RWPE1 (cell line): ENCODE measurements around the gene CYTH1.

ENCODE experiments used
- CTCF ChIA-PET: fragments of 350-600 bp; sonication (Branson Sonifier 250); formaldehyde crosslinking; extraction: SDS; loops from one replicate; lab custom pipeline; 2021; lab: Yijun Ruan, JAX
- POLR2A ChIA-PET: fragments of 400-600 bp; formaldehyde crosslinking; extraction: SDS; loops from one replicate; lab custom pipeline; 2020; ENCODE audit warnings: antibody characterized with exemption; ENCODE audit not compliant: low non-redundant PET; lab: Yijun Ruan, JAX
- DNase-seq: peaks from one replicate; pipeline ENCODE4 v3.0.0; 2012; ENCODE audit warnings: low spot score
- H3K27ac ChIP-seq: fragments of 450-650 bp; 2 replicates; pipeline ENCODE4 v1.5.1; 2017
- CTCF ChIP-seq: fragments of 450-650 bp; conservative IDR thresholded peaks from 2 replicates; pipeline ENCODE4 v1.5.1; 2017; ENCODE audit warnings: low read depth, mild to moderate bottlenecking

CYTH1 gene

DNA sequence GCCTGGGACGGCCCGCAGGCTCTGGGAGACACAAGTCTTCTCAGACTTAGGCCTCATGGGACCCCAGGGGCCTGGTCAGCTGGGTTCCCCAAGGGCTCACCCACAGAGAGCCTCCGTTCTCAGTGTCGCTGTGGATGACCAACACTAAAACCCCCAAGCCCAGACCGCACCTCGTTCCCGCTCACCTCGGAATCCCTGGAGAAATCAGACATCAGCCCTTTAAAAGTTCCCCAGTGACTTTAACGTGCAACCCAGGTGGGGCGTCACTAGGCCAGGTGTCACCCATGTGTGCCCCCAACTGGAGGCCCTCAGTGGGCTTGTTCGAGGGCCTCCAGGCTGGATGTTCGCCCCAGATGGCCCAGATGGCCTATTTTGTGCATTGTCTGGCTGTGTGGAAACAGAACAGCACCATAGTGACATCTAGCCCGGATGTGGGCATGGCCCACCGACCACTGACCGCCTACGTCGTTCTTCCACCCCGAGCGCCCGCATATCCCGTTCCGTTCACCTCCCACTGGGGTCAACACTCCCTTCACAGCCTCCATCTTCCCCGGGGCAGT is 152.6 kb downstream of the CYTH1 start:
- CTCF ChIA-PET: interaction anchor here (1.1 kb wide), 1 partner anchor 18 kb away, joined by 5 read pairs; no protein-coding TSS in a partner anchor
- no peak for DNase-seq
- POLR2A ChIA-PET: no interaction called here
- H3K27ac ChIP-seq: no peak overlapping the region
- no peak for TF ChIP-seq CTCF

DNA sequence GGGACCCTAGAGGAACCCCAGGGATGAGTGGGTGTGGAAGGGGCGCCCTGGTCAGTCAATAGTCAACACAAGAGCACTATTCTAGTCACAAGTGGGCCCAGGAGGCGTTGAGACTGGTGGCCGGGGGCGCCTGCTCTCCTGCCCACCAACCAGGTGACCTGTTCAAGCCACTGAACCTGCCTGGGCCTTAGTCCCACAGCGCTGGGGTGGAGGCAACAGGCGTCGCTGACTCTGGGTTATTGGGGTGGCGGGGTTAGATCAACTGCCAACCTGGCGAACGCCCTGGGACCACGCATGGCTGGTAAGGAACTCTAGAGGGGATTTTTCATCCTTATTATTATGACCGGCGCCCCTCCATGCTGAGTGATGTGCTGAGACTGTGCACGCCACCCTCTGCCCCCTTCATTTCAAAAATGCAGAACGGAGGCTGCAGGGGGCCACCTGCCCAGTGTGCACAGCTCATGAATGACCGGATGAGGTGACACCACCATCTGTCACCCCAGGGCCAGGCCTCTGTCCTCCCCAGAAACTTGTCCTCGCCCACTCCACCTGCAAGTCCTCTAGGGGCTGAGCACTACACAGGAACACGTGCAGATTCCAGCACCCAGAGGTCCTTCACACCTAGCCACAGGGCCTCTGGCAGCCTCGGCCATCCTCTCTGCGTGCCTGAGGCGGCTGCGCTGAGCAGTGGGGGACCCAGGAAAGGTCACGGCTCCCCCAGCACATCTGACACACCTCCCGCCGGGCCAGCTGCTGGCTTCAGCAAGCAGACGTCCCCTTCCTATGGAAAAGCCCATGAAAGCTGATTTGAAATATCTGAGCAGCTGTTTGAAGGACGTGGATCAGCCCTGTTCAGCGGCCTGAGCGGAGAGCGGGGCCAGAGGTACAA is 153.3 kb downstream of the CYTH1 start:
- CTCF ChIA-PET: interaction anchor here (1.1 kb wide), 1 partner anchor 17 kb away, joined by 5 read pairs; no protein-coding TSS in a partner anchor
- POLR2A ChIA-PET: no interaction called here
- no peak overlapping the region for H3K27ac ChIP-seq
- TF ChIP-seq CTCF: no peak
- no peak for DNase-seq

DNA sequence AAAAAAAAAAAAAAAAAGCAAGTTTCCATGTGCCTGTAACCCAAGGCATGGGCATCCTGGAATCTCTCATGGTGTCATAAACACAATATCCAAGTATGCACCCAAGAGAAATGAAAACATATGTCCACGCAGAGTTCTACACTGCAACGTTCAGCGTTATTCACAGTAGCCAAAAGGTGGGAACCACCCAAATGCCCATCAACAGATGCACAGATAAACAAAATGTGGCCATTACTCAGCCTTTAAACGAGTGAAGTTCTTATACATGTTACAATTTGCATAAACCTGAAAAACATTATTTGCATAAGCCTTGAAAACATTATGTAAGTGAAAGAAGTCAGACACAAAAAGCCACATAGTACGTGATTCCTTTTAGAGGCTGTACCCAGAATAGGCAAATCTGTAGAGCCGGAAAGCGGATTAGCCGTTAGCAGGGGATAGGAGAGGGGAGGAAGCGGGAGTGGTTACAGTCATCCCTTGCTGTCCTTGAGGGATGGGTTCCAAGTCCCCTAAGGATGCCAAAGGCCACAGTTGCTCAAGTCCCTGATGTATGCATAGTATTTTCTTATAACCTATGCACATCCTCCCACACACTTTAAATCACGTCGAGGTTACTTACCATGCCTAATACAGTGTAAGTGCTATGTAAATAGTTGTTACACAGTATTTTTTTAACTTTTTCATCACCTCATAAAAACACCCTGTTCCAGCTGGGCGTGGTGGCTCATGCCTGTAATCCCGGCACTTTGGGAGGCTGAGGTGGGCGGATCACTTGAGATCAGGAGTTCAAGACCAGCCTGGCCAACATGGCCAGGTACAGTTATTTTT is 157.5 kb downstream of the CYTH1 start:
- H3K27ac ChIP-seq: no peak overlapping the region
- CTCF ChIA-PET: no interaction called here
- POLR2A ChIA-PET: no interaction called here
- no peak for TF ChIP-seq CTCF
- DNase-seq: no peak
